ENCODE data around the gene ABCG5.

ABCG5 gene

GRCh38 chr2:43880471-43880870, 41.8 kb upstream of the ABCG5 start:
- Histone ChIP-seq H3K36me3 (ENCODE audit: insufficient read depth, low read length) (no peaks in the 10 kb centered on the region), H3K27me3 (ENCODE audit: insufficient read depth, low read length, poor library complexity, severe bottlenecking) (no peaks in the 10 kb centered on the region), H3K9me3 (ENCODE audit: insufficient read depth, low read depth, low read length) (no peaks in the 10 kb centered on the region), H3K4me3 (ENCODE audit: low read length, poor library complexity, severe bottlenecking) (no peak overlapping the region), H3F3A (ENCODE audit: low read depth) (no peaks in the 10 kb centered on the region), H4K20me1 (ENCODE audit: insufficient read depth, low read length, poor library complexity, severe bottlenecking) (no peaks in the 10 kb centered on the region), H3K9me2 (replicated peaks; ENCODE audit: low read depth, low read length) (no peaks in the 10 kb centered on the region), H3K9ac (ENCODE audit: low read depth, low read length, poor library complexity, severe bottlenecking) (no peak overlapping the region), H2AFZ (ENCODE audit: low read length) (no peak overlapping the region), H3K79me2 (ENCODE audit: insufficient read depth, low read length) (no peaks in the 10 kb centered on the region), H3K4me1 (ENCODE audit: insufficient read depth, low read length, poor library complexity, severe bottlenecking) (peaks cover 4% of the 10 kb centered on the region), H3K4me2 (ENCODE audit: low read depth, low read length, poor library complexity, severe bottlenecking) (no peak overlapping the region)
- no peak for TF ChIP-seq CTCF (conservative IDR thresholded peaks at IDR 0.05; ENCODE audit: low read length)
- no peak for TF ChIP-seq EZH2phosphoT487 (IDR thresholded peaks at IDR 0.05; ENCODE audit: borderline replicate concordance)

GRCh38 chr2:43879261-43879660, 40.6 kb upstream of the ABCG5 start:
- H3K36me3 ChIP-seq (ENCODE audit: insufficient read depth, low read length), result no peaks in the 10 kb centered on the region
- no peak overlapping the region for H3K9ac ChIP-seq (ENCODE audit: low read depth, low read length, poor library complexity, severe bottlenecking)
- no peaks in the 10 kb centered on the region for H3K9me2 ChIP-seq (replicated peaks; ENCODE audit: low read depth, low read length)
- no peaks in the 10 kb centered on the region for H3K27me3 ChIP-seq (ENCODE audit: insufficient read depth, low read length, poor library complexity, severe bottlenecking)
- H3K4me1 ChIP-seq (ENCODE audit: insufficient read depth, low read length, poor library complexity, severe bottlenecking), result peaks cover 4% of the 10 kb centered on the region
- no peaks in the 10 kb centered on the region for H4K20me1 ChIP-seq (ENCODE audit: insufficient read depth, low read length, poor library complexity, severe bottlenecking)
- no peaks in the 10 kb centered on the region for H3K9me3 ChIP-seq (ENCODE audit: insufficient read depth, low read depth, low read length)
- no peaks in the 10 kb centered on the region for H3K79me2 ChIP-seq (ENCODE audit: insufficient read depth, low read length)
- no peak overlapping the region for H2AFZ ChIP-seq (ENCODE audit: low read length)
- no peak for TF ChIP-seq CTCF (conservative IDR thresholded peaks at IDR 0.05; ENCODE audit: low read length)
- TF ChIP-seq EZH2phosphoT487 (IDR thresholded peaks at IDR 0.05; ENCODE audit: borderline replicate concordance), result no peak
- H3K4me3 ChIP-seq (ENCODE audit: low read length, poor library complexity, severe bottlenecking), result no peak overlapping the region
- H3K4me2 ChIP-seq (ENCODE audit: low read depth, low read length, poor library complexity, severe bottlenecking), result no peak overlapping the region
- H3F3A ChIP-seq (ENCODE audit: low read depth), result no peaks in the 10 kb centered on the region

GRCh38 chr2:43877782-43878464, 39.3 kb upstream of the ABCG5 start:
- no peaks in the 10 kb centered on the region for H3K79me2 ChIP-seq (ENCODE audit: insufficient read depth, low read length)
- no peaks in the 10 kb centered on the region for H3K9me2 ChIP-seq (replicated peaks; ENCODE audit: low read depth, low read length)
- H3K27me3 ChIP-seq (ENCODE audit: insufficient read depth, low read length, poor library complexity, severe bottlenecking), result no peaks in the 10 kb centered on the region
- no peaks in the 10 kb centered on the region for H3K36me3 ChIP-seq (ENCODE audit: insufficient read depth, low read length)
- H3K4me2 ChIP-seq (ENCODE audit: low read depth, low read length, poor library complexity, severe bottlenecking), result peak overlapping the region; percentile 48
- no peaks in the 10 kb centered on the region for H3K9me3 ChIP-seq (ENCODE audit: insufficient read depth, low read depth, low read length)
- H3K9ac ChIP-seq (ENCODE audit: low read depth, low read length, poor library complexity, severe bottlenecking), result no peak overlapping the region
- no peak for TF ChIP-seq EZH2phosphoT487 (IDR thresholded peaks at IDR 0.05; ENCODE audit: borderline replicate concordance)
- peak; percentile 98 for TF ChIP-seq CTCF (conservative IDR thresholded peaks at IDR 0.05; ENCODE audit: low read length)
- peak overlapping the region; percentile 73 for H2AFZ ChIP-seq (ENCODE audit: low read length)
- H4K20me1 ChIP-seq (ENCODE audit: insufficient read depth, low read length, poor library complexity, severe bottlenecking), result no peaks in the 10 kb centered on the region
- H3K4me3 ChIP-seq (ENCODE audit: low read length, poor library complexity, severe bottlenecking), result peak overlapping the region; percentile 41
- peaks cover 4% of the 10 kb centered on the region for H3K4me1 ChIP-seq (ENCODE audit: insufficient read depth, low read length, poor library complexity, severe bottlenecking)
- H3F3A ChIP-seq (ENCODE audit: low read depth), result no peaks in the 10 kb centered on the region
